22Rv1 (cell line): ENCODE results near the gene IQSEC1.

ENCODE experiments used
- H3K27ac ChIP-seq: fragments of 450-650 bp; 2 replicates; pipeline ENCODE4 v1.5.1; 2017
- CTCF ChIP-seq: fragments of 450-650 bp; IDR thresholded peaks from 2 replicates; pipeline ENCODE4 v1.5.1; 2017; ENCODE audit warnings: mild to moderate bottlenecking
- ZFX ChIP-seq: fragments of 450-650 bp; IDR thresholded peaks from 2 replicates; pipeline ENCODE4 v1.6.1; 2017; ENCODE audit warnings: antibody characterized with exemption, borderline replicate concordance

Gene IQSEC1

GRCh38 chr3:13058346-13059120 lies 14.7 kb downstream of the IQSEC1 start:
- H3K27ac ChIP-seq, result no peak overlapping the region
- no peak for TF ChIP-seq ZFX
- TF ChIP-seq CTCF, result no peak

GRCh38 chr3:13057282-13058040 lies 15.8 kb downstream of the IQSEC1 start:
- TF ChIP-seq CTCF (no peak), ZFX (no peak)
- H3K27ac ChIP-seq, result no peak overlapping the region

- TF ChIP-seq ZFX (no peak), CTCF (no peak)
- no peak overlapping the region for H3K27ac ChIP-seq
Measured at GRCh38 chr3:13055634-13056033, 17.6 kb downstream of the IQSEC1 start.

- no peak overlapping the region for H3K27ac ChIP-seq
- TF ChIP-seq CTCF (no peak), ZFX (no peak)
Measured at GRCh38 chr3:13054341-13055285, 18.6 kb downstream of the IQSEC1 start.

- no peak for TF ChIP-seq CTCF
- TF ChIP-seq ZFX, result no peak
- H3K27ac ChIP-seq, result no peak overlapping the region
Measured at GRCh38 chr3:13053893-13054292, 19.3 kb downstream of the IQSEC1 start.

- H3K27ac ChIP-seq, result no peak overlapping the region
- no peak for TF ChIP-seq CTCF
- no peak for TF ChIP-seq ZFX
Measured at GRCh38 chr3:13053420-13053819, 19.8 kb downstream of the IQSEC1 start.
